22Rv1 (cell line): ENCODE data around the gene CD207.

Source experiments
- ZFX ChIP-seq: fragments of 450-650 bp; IDR thresholded peaks from 2 replicates; pipeline ENCODE4 v1.6.1; 2017; ENCODE audit warnings: antibody characterized with exemption, borderline replicate concordance
- TF ChIP-seq, protein P1 (sequence below): fragments of 450-650 bp; IDR thresholded peaks from 2 replicates; pipeline ENCODE4 v1.5.1; 2017; ENCODE audit warnings: mild to moderate bottlenecking

DNA sequence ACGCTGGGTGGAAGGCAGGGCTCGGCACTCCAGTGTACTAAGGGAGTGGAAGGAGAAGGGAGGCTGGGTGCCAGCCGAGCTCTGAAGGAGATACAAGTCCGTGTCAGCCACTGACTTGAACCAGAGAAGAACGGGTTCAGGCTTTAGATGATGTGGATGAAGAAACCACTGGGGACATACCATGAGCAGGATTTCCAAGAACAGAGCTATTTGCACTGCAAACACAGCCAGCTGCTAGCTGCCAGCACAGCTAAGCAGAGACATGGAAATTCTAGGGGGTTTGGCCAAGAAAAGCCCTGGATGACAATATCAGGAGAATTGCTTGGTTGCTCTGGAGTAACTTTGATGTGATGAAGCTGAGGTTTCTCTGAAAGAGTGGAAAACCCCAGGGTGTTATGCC is 5.2 kb downstream of the CD207 start:
- TF ChIP-seq, protein P1, sequence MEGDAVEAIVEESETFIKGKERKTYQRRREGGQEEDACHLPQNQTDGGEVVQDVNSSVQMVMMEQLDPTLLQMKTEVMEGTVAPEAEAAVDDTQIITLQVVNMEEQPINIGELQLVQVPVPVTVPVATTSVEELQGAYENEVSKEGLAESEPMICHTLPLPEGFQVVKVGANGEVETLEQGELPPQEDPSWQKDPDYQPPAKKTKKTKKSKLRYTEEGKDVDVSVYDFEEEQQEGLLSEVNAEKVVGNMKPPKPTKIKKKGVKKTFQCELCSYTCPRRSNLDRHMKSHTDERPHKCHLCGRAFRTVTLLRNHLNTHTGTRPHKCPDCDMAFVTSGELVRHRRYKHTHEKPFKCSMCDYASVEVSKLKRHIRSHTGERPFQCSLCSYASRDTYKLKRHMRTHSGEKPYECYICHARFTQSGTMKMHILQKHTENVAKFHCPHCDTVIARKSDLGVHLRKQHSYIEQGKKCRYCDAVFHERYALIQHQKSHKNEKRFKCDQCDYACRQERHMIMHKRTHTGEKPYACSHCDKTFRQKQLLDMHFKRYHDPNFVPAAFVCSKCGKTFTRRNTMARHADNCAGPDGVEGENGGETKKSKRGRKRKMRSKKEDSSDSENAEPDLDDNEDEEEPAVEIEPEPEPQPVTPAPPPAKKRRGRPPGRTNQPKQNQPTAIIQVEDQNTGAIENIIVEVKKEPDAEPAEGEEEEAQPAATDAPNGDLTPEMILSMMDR = no peak
- TF ChIP-seq ZFX = no peak
